ENCODE results near the gene RIN3. TPM values are rescaled to one million over a fixed set of nuclear protein-coding genes. Genes with fewer than 3 reads are reported as not detected.

RIN3 gene
- total RNA-seq, 1 donor from 2014 or later = 33.0 TPM

DNA sequence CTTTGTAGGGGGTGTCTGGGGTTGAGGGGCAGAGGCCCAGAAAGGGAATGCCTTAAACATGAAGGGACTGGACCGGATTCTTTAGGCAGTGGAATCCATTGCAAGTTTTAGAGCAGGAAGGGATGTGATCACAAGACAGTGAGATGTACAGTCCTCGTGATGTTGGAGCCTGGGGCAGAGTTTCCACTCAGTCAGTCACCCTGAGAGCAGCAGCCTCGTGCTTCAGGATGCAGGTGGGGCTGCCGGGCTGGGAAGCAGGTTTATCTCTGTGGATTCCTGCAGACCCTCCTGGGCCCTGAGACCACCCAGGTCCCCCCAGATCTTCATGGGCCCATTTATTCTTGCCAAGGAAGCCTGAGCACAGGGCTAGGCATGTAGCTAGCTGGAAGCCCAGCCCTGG, 38.5 kb downstream of the RIN3 start:
- intact Hi-C loops (cut with micrococcal nuclease) = no loop called here

GRCh38 chr14:92553438-92553837, 39.9 kb downstream of the RIN3 start:
- intact Hi-C loops (cut with micrococcal nuclease) = no loop called here

GRCh38 chr14:92555465-92556111, 42.0 kb downstream of the RIN3 start:
- intact Hi-C loops (cut with micrococcal nuclease) = no loop called here

DNA sequence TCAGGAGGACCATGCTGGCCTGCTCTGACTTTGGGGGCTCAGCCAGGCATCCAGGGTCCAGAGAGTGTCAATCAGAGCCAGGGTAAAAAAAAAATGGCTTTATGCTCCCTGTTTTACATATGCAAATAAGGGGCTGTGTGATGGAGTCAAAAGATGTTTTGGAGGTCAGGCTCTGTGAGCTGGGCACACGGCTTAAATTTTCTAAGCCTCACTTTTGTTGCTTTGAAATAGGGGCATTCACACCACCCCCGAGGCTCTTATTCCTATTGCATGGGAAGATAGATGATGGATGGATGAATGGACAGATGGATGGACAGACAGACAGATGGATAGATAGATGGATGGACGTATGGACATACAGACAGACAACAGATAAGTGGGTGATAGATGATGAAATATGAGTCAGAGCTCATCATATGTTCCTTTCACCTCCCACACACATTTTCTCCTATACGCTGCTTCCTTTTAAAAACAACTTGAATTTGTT, 42.7 kb downstream of the RIN3 start:
- intact Hi-C loops (cut with micrococcal nuclease) = no loop called here

- intact Hi-C loops (cut with micrococcal nuclease) = no loop called here
Observed at GRCh38 chr14:92556863-92557543, 43.4 kb downstream of the RIN3 start.

GRCh38 chr14:92557544-92557912, 43.9 kb downstream of the RIN3 start:
- intact Hi-C loops (cut with micrococcal nuclease) = no loop called here

DNA sequence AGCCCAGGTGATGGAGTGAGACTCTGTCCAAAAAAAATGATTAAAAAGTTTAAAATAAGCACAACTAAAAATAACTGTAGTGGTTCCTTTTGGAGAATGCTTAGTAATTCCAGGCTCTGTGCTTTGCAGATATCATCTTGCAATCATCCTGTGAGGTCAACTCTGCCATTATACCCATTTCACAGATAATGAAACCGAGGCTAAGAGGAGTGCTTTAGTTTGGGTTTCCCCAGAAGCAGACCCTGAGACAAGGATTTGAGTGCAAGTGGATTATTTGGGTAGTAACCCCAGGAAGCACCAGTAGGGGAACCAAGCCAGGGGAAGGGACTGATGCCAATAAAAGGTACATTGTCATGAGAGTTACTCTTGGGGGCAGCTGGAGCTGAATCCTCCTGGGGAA, 44.7 kb downstream of the RIN3 start:
- intact Hi-C loops (cut with micrococcal nuclease) = no loop called here

- intact Hi-C loops (cut with micrococcal nuclease) = no loop called here
Observed at GRCh38 chr14:92559486-92559885, 45.9 kb downstream of the RIN3 start.

GRCh38 chr14:92560106-92560865, 46.7 kb downstream of the RIN3 start:
- intact Hi-C loops (cut with micrococcal nuclease) = loop anchor here (5.0 kb wide), 3 partner anchors 122 to 232 kb away; partner anchors contain the start of gene GOLGA5

- intact Hi-C loops (cut with micrococcal nuclease) = loop anchor here (2.0 to 5.0 kb wide), 4 partner anchors 13 to 230 kb away; partner anchors contain the start of gene GOLGA5
Observed at GRCh38 chr14:92561906-92562479, 48.4 kb downstream of the RIN3 start.

DNA sequence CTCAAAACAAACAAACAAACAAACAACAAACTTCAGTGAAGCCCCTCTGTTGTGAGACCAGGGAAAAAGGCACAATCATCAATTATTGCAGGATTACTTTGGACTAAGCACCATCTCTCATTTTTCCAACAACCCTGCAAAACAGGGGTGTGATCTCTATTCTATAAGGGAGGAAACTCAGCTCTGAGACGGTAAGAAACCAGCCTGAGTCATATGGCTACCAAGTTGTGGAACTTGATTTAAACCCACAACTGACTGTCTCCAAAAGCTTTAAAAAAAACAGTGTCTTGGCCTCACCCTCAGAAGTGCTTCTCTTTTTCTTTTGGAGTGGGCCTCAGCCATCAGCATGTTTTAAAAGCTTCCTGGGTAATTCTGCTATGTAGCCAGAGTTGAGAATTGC, 49.8 kb downstream of the RIN3 start:
- intact Hi-C loops (cut with micrococcal nuclease) = loop anchor here (1.0 to 5.0 kb wide), 6 partner anchors 15 to 229 kb away; partner anchors contain the start of gene GOLGA5

GRCh38 chr14:92563765-92564285, 50.2 kb downstream of the RIN3 start:
- intact Hi-C loops (cut with micrococcal nuclease) = loop anchor here (1.0 to 5.0 kb wide), 6 partner anchors 15 to 228 kb away; partner anchors contain the start of gene GOLGA5

DNA sequence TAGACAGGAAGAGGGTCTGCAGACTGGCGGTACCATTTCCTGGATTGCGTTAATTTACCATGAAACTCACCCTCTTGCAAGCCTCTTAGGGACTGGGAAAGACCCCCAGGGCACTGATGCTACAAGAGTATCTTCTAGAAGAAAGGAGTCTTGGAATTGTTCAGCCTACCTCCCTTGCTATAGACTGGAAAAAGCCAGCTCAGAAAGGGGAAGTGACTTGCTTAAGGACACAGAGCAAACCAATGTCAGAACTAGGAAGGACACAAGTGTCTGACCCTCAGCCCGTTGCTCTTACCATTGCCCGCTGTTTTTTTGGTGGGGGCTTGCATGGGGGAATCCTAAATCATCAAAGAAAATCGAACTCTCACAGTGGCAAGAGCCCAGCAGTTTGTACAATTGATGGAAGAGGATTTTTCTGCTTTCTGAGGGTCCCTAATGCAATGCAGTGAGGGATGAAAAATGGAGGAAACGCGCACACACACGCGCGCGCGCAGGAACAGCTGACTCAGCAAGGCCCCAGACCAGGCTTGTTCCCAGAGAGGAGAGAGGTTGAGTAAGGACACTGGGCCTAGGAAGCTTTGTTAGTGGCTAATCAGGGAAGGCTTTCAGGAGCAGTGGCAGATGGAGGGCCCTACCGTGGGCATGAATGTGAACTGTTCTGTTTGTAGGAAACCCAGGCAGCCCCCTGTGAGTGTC, 50.9 kb downstream of the RIN3 start:
- intact Hi-C loops (cut with micrococcal nuclease) = loop anchor here (5.0 kb wide), 3 partner anchors 118 to 228 kb away; partner anchors contain the start of gene GOLGA5

- intact Hi-C loops (cut with micrococcal nuclease) = no loop called here
Observed at GRCh38 chr14:92565040-92565717, 51.6 kb downstream of the RIN3 start.

- intact Hi-C loops (cut with micrococcal nuclease) = no loop called here
Observed at GRCh38 chr14:92565718-92566115, 52.1 kb downstream of the RIN3 start.

DNA sequence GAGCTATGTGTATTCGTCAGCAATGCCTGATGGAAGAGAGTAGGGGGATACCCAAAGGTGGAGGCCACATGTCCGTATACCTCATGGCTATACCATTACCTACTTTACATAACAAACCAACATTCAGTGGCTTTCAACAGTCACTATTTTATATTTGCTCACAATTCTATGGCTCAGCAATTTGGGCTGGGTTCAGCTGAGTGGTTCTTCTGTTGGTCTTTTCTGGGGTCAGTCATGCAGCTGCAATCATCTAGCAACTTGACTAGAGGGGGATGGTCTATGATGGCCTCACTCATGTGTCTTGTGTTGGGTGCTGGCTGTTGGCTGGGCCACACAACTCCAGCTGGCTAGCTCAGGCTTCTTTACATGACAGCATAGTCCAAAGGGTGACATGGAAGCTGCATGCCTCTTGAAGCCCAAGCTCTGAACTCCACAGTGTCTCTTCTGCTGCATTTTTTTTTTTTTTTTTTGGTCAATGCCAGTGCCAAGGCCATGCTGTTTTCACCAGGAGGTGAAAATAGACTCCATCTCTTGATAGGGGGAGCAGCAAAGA, 53.7 kb downstream of the RIN3 start:
- intact Hi-C loops (cut with micrococcal nuclease) = no loop called here

- intact Hi-C loops (cut with micrococcal nuclease) = loop anchor here (1.0 kb wide), 1 partner anchor 8 kb away; no protein-coding TSS in a partner anchor
Observed at GRCh38 chr14:92568621-92569479, 55.3 kb downstream of the RIN3 start.

DNA sequence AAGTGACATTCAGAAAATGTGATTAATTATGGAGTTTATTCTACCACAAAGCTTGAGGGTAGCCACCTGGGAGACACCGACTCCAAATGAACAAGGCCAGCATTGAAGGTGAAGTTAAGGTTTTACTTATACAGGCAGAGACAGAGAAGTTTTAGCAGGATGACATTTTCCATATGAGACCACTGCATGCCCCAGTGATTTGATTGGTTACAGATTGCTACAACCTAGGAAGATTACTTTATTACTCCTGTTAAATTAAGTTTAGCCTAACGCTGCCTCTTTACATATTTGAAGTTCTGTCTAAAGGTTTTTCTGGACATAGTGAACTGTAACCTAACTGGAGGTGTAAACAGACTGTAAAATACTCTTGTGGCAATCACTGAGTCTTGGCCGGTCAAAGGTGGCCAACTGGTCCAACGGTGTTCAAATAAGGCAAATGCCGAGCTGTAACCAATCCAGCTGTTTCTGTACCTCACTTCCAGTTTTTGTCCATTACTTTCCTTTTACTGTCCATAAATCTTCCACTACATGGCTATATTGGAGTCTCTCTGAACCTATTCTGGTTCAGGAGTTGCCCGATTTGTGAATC, 57.2 kb downstream of the RIN3 start:
- intact Hi-C loops (cut with micrococcal nuclease) = no loop called here
